SHP77 (cell line): Measurements from ENCODE around the gene JUP.

Experiments used
- DNase-seq, 2 experiments: peaks; one replicate each; lab custom pipeline; 2025; lab: John Stamatoyannopoulos, UW

JUP gene

GRCh38 chr17:41723801-41724475 lies 62.6 kb downstream of the JUP start:
- DNase-seq: no peak

- no peak for DNase-seq
These were observed 64.3 kb downstream of the JUP start for GRCh38 chr17:41722231-41722630.

- no peak for DNase-seq
These were observed 68.2 kb downstream of the JUP start for GRCh38 chr17:41718287-41718645.

- DNase-seq: no peak
These were observed 68.9 kb downstream of the JUP start for GRCh38 chr17:41717408-41718286.

- no peak for DNase-seq
These were observed 74.7 kb downstream of the JUP start, which contains the start of gene GAST for GRCh38 chr17:41711669-41712400. GAST (plus strand) TSS chr17:41712331; CDS start chr17:41715437, 3,106 bp downstream.

GRCh38 chr17:41710472-41711090 lies 75.9 kb downstream of the JUP start:
- peak; percentile 46 to 59 for DNase-seq

- no peak for DNase-seq
These were observed 78.5 kb downstream of the JUP start for GRCh38 chr17:41707803-41708669.

- peak in 1 of 2 experiments; percentile 60 for DNase-seq
These were observed 81.1 kb downstream of the JUP start for GRCh38 chr17:41705271-41705991.
